Activated gamma-delta T cell treated with Interleukin-2 at 50 U/mL for 16 hours (primary cell): ENCODE data around the gene SLC2A13.
"Not testable (repeated sequence)": the region's sequence is repeated elsewhere in the genome, so short reads cannot be mapped to it uniquely, and the experiment has no call there.

Experiments used
- DNase-seq: peaks from one replicate; pipeline ENCODE4 v3.0.0-alpha.2; 2020

The SLC2A13 gene

GRCh38 chr12:39848218-39848617 lies 257.7 kb downstream of the SLC2A13 start:
- not testable (repeated sequence) for DNase-seq

GRCh38 chr12:39846971-39847650 lies 258.8 kb downstream of the SLC2A13 start:
- DNase-seq = no peak

GRCh38 chr12:39846304-39846703 lies 259.6 kb downstream of the SLC2A13 start:
- no peak for DNase-seq

- no peak for DNase-seq
These were observed 265.5 kb downstream of the SLC2A13 start for GRCh38 chr12:39840422-39840821.

- DNase-seq = no peak
These were observed 266.8 kb downstream of the SLC2A13 start for GRCh38 chr12:39839072-39839471.

GRCh38 chr12:39835517-39836489 lies 270.1 kb downstream of the SLC2A13 start:
- no peak for DNase-seq

- DNase-seq = no peak
These were observed 274.1 kb downstream of the SLC2A13 start for GRCh38 chr12:39831587-39832315.

- DNase-seq = no peak
These were observed 274.9 kb downstream of the SLC2A13 start for GRCh38 chr12:39830852-39831520.

- DNase-seq = no peak
These were observed 275.7 kb downstream of the SLC2A13 start for GRCh38 chr12:39830171-39830570.

- DNase-seq = no peak
These were observed 281.2 kb downstream of the SLC2A13 start for GRCh38 chr12:39824505-39825212.

- DNase-seq = no peak
These were observed 289.2 kb downstream of the SLC2A13 start for GRCh38 chr12:39816671-39817185.

GRCh38 chr12:39815746-39816145 lies 290.1 kb downstream of the SLC2A13 start:
- DNase-seq = no peak

- DNase-seq = no peak
These were observed 291.3 kb downstream of the SLC2A13 start for GRCh38 chr12:39814626-39815025.

GRCh38 chr12:39813776-39814175 lies 292.1 kb downstream of the SLC2A13 start:
- DNase-seq = no peak

- DNase-seq = not testable (repeated sequence)
These were observed 293.4 kb downstream of the SLC2A13 start for GRCh38 chr12:39812456-39812855.

- no peak for DNase-seq
These were observed 298.8 kb downstream of the SLC2A13 start for GRCh38 chr12:39807043-39807442.

- DNase-seq = no peak
These were observed 300.2 kb downstream of the SLC2A13 start for GRCh38 chr12:39805651-39806050.

- DNase-seq = no peak
These were observed 301.0 kb downstream of the SLC2A13 start for GRCh38 chr12:39804898-39805297.

- no peak for DNase-seq
These were observed 301.4 kb downstream of the SLC2A13 start for GRCh38 chr12:39804479-39804878.

- DNase-seq = no peak
These were observed 302.7 kb downstream of the SLC2A13 start for GRCh38 chr12:39803151-39803550.

- no peak for DNase-seq
These were observed 306.9 kb downstream of the SLC2A13 start for GRCh38 chr12:39798977-39799376.

- DNase-seq = no peak
These were observed 307.5 kb downstream of the SLC2A13 start for GRCh38 chr12:39798429-39798828.
